Activated CD4-positive, CD25-positive, alpha-beta regulatory T cell (primary cell): ENCODE measurements around the gene KCNAB2.
"Not testable (repeated sequence)": the region's sequence is repeated elsewhere in the genome, so short reads cannot be mapped to it uniquely, and the experiment has no call there.

ENCODE experiments used
- DNase-seq, 4 experiments: peaks; one replicate each; lab custom pipeline; 2025; lab: John Stamatoyannopoulos, UW

Gene KCNAB2

DNA sequence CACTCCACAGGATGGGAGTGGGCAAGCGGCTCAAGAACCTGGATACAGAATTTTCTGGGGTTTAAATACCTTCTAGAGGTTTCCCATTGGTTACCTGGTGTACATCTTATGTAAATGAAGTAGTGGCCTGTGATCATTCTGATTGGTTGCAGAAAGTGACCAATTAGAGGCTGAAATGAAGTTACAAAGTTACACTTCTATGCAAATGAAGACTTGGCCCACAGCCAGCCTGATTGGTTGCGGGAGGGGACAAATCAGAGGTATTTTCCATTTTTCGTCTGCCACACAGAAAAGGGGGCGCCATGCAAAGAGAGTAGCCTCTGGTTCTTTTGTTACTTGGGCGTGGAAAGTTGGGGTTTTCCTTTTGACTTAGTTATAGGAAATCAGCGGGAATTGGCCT lies 8.9 kb downstream of the KCNAB2 start:
- DNase-seq: no peak

DNA sequence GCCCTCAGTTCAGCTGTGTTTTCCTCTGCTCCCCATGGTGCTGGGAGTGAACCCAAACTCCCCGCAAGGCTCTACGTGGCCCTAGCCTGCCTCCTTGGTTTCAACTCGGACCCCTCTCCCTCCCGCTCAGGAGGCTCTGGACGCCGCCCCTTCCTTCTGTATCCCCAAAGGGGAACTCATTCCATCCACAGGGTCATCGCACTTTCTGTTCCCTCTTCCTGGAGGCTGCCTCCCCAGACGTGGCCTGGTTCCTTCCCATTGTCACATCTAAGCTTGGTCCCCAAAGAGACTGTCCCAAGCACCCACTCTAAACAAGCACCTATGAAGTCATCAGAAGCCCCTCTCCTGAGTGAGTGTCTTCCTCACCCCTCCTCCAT lies 10.9 kb downstream of the KCNAB2 start:
- no peak for DNase-seq

DNA sequence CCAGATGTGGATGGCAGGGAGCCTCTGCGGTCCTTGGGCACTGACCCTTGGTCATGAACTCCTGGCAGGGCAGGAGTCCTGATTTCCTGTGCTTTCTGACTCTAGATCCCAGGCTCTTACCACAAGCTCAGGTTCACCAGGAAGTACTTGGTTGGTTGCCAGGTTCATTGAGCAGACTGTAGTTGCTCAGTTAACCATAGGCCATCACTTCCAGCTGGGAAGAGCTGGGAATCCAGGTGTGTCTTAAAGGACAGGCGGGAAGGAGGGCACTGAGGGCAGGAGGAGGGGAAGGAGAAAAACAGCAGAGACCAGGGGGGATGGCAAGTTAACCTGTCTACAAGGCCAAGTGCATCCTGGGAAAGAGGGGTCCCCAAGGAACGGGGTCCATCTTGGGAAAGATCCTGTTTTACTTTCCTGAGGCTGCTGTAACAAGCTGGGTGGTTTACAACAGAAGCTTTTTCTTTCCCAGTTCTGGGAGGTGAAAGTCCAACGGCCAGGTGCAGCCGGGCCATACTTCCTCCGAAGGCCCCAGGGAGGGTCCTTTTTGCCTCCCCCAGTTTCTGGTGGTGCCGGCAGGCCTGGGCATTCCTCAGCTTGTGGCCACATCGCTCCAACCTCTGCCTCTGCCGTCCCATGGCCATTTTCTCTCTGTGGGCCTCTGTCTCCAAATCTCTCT lies 11.6 kb downstream of the KCNAB2 start:
- DNase-seq: no peak

DNA sequence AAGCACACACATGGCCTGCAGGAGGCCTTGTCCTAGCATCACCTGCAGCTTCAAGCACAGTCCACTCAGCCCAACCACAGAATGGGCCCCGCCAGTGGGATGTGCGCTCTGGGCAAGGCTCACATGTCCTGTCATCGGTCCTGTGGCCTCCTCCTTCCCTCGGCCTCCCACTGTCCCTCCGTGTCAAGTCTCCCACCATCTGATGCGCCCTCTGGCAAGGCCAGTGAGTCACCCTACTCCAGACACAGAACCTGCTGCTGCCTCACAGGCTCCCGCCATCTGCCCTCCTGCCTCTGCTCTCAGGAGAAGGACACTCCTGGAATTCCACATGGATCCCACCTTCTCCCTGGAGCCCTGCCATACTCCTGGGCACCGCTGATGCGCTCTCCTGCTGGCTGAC lies 14.2 kb downstream of the KCNAB2 start:
- DNase-seq: no peak

DNA sequence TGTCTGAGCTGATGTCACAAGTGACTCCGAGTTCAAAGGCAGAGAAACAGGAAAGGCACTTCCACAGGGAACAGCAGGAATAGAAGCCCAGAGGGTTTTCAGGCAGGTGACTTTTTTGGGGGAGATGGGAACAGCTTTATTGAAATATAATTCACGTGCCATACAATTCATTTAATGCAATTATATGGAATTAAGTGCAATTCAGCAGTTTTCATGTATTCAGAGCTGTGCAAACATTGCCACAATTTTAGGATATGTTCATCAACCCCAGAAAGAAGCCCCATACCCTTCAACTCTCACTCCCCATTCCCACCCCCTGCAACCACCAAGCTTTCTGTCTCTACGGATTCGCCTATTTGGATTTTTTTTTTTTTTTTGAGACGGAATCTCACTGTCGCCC lies 17.0 kb downstream of the KCNAB2 start:
- no peak for DNase-seq

DNA sequence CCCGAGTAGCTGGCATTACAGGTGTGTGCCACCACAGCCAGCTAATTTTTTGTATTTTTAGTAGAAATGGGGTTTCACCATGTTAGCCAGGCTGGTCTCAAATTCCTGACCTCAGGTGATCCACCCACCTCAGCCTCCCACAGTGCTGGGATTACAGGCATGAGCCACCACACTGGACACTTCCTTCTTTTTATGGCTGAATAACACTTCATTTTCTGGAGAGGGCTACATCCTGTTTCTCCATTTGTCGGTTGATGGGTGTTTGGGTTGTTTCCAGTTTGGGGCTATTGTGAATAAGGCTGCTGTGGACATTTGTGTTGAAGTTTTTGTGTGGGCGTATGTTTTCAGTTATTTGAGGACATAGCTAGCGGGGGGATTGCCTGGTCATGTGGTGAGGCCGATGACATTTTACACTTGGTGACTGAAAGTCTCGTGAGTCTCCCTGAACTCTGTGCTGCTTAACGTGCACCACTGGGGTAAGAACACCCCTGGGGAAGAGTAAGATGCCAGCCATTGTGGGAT lies 17.9 kb downstream of the KCNAB2 start:
- DNase-seq: not testable (repeated sequence)

DNA sequence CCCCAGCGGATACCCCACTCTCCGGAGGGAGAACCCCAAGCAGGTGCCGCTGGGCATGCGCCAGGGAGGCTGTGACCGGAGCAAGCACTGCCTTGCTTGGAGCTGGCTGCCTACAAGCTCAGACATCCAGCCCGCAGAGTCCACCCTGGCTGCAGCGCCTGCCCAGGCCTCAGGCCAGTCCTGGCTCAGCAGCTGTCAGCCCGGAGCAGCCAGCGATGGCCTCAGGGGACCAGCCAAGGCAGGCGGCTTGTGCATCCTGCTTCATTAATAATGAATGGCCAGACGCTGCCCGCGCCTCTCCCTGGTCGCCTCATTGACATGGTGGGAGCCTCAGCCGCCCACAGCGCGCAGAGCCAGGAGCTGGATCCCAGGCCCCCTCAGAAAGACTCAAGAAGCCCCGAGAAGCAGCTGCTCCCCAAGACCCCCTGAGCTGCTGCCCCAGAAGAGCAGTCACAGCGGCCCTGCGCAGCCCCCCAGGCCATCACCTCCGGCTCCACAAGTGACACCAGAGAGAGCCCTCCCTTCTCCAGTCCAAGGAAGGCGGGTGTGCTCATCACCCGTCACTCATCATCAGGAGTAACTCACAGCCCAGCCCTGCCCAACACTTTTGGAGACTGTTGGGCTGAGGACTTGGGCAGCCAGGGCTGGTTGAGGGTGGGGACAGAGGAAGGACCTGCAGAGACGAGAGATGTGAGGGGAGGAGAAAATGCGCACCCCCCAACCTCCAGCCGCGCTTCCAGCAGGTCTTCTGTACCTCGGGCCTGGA lies 19.6 kb downstream of the KCNAB2 start:
- no peak for DNase-seq

DNA sequence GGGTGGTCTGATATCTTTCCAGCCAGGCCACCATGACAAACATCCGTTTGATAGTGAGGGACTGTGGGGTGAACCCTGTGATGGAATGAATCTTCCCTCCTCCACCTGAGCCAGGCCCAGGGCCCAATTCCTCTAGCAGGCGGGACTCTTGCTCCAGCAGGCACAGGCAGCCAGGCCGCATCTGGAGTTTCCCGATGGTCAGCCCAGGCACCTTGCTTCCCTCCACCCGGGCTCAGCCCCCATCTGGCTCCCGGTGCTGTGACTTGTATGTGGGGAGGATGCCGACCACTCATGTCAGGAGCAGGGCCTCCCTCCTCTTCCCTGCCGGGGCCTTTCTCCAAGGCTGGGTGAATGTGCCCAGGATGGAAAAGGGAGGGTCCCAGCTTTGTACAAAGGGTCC lies 21.0 kb downstream of the KCNAB2 start:
- no peak for DNase-seq

DNA sequence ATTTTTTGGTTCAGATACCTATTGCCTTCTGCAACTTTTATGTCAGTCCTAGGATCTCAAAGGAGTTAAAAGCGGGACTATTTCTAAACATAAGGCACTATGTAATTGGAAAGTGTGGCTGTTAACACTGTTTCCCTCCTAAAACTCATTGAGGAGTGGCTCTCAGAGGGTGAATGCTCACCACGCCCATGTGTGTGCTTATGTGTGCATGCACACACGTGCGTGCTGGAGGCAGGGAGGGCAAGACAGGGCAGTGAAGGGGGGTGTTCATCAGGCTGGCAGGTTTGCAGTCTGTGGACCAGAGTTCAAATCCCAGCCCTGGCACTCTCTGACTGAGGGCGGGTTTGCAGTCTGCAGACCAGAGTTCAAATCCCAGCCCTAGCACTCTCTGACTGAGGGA lies 22.4 kb downstream of the KCNAB2 start:
- no peak for DNase-seq

DNA sequence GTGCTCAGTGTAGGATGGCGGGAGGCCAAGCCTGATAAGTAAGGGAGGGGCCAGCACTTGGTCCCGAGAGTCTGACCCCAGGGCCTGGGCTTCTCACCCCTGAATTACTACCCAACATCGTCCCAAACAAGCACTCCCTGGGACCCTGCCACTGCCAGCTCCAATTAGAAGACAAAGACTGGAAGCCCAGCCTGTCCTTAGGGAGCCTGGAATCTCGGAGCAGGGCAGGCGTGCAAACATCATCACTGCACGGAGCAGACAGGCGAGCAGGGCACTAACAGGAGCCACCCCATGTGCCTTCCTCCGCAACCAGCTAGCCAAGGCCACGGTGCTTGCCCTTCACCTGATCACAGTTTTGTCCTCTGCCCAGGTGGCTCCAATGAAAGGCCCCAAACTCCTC lies 23.2 kb downstream of the KCNAB2 start:
- no peak for DNase-seq

DNA sequence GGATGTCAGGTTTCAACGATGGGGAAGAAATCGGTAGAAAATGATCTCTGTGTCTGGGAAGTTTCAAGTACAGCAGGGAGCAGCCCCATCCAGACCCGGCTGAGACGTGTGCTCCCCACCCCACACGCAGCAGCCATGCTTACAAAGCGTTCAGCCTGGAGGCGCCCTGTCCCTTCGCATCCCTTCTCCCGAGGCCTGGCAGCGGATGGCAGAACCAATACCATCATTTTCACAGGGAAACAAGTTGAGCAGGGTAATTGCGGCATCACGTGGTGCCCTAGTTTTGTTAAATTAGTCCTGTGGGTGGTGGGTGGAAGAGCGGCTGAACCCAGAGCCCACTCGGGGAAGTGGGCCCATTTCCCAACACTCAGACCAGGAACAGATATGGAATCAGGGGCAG lies 23.9 kb downstream of the KCNAB2 start:
- DNase-seq: no peak

DNA sequence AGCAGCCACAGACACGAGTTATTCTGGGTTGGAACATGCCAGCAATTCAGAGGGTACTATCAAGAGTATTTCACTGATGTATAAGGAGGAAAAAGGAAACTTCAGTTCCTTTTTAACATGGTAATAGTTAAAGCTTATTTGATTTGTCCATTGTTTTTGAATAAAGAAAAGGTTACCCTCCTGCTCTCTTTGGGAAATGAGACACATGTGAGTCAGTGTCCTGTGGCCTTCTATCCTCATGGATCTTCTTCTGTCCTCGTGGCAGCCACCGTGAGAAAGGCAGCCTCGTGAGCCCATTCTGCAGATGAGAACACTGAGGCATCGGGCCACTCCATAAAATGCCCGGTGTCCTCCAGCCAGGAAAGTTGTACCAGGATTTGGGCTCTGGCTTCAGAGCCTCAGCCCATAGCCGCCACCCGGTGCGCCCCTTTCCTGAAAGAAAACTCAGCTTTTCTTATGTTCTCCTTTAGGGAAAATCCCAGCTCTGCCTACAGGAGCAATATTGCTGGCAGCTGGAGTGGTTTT lies 24.8 kb downstream of the KCNAB2 start:
- DNase-seq: no peak

DNA sequence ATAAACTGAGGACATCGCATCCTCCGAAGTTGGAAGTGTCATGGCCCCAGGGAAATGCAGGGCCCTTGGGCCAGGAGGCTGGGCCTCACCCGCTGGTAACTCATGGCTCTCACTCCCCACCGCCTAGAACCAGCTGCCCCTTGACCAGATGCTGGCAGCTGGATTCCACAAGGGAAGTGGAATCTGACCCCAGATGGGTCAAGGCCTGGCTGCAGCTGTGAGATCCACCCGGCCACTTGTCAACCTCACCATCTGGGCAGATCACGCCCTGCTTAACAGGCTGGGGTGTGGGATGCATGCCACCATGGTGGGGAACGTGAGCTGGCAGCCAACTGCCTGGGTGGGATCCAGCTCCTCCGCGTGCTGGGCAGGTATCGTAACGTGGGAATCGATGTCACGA lies 25.5 kb downstream of the KCNAB2 start:
- no peak for DNase-seq

DNA sequence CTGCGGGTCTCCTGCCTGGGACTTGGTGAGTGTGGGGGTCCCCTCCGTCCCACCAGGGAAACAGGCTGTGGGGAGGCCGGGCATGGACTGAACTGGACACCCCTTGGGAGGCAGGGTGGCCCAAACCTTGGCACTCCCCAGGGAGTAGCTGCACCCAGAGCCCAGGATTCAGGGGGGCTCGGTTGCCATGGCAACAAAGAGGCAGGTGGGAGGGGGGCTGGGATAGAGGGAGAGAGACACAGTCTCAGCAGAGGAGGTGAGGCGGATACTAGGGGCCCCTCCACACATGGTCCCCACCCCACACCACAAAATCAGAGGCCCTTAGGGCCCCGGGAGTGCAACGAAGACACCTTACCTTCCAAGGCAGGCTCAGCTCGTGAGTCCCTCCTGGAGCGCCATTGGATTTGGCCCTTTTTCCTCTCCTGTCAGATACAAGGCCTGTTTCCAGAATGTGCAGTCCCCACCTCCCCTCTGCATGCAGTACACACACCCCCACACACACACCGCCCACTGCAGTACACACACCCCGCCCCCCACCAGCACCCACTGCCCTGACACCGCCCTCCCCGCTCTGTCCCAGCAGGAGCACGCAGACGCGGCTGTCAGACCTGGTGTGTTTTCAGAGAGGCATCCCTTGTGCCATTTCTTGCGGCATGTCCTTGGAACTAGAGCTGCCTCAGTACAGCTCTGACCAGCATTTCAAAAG lies 27.2 kb downstream of the KCNAB2 start:
- DNase-seq: no peak

DNA sequence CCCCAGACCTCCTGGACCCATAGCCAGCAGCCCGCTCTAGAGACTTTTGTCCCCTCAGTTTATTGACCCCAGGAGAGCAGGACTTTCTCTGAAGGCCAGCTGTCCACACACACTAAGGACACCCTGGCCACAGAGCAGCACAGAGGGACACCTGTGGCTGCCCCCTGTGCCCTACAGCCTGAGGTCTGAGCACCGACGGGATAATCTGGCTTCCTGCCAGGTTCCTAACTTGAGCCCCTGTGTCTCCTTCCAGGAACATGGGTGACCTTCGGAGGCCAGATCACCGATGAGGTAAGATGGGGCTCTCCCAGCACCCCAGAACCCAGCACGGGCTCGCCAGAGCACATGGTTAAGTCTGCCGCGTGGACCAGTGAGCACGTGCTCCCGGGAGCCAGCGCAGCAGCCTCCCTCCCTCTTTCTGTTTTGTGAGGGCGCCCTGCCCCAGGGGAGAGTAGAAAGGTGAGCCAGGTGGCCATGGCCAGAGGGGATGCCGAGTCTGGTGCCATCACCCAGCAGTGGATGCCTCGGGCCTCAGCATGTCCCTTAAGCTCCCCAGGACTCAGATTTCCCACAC lies 27.9 kb downstream of the KCNAB2 start:
- DNase-seq: no peak

DNA sequence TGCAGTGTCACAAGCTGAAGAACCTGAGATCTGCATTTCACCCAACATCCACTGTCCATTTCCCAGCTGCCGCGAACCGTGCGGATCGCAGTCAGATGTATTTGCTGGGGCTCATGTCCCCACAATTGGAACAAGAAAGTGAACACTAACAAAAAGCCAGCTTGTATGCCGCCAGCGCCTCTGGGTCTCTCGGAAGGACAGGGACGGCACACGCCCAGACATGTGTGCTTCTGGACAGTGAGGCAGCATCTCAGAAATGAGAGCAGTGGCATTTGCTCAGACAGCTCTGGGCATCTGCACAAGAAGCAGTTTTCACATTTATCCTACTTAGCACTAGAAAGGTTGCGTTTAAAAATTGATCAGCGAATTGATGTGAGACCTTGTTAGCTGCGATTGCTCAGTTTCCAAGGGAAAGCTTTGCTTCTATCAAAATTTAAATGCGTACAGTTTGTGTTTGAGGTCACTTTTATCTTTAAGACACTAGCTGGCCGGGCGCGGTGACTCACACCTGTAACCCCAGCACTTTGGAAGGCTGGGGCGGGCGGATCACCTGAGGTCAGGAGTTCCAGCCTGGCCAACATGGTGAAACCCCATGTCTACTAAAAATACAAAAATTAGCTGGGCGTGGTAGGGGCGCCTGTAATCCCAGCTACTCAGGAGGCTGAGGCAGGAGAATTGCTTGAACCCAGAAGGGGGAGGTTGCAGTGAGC lies 28.7 kb downstream of the KCNAB2 start:
- DNase-seq: no peak

DNA sequence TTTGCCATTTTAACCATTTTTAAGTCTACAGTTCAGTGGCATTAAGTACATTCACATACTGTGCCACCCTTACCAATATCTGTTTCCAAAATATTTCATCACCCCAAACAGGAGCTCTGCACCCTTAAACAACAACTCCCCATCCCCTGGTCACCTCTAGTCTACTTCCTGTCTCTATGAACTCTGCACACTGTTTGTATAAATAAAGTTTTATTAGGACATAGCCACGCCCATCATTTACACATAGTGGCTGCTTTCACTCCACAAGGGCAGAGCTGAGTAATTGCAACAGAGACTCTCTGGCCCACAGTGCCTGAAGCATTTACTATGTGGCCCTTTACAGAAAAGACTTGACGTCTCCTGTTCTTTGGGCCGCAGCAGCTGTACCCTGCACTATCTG lies 30.1 kb downstream of the KCNAB2 start:
- DNase-seq: no peak

DNA sequence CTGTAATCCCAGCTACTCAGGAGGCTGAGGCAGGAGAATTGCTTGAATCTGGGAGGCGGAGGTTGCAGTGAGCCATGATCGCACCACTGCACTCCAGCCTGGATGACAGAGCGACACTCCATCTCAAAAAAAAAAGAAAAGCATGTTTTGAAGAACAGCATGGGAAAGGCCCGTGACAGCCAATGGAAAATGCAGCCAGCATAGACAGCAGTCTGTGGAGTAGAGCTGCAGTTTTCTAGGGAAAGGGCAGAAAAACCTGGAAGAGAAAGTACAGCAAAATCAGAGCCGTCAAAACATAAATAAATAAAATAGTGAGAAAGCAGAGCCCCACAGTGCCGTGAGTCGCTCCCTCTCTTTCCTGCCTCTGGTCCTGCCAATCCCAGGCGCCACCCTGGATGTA lies 31.4 kb downstream of the KCNAB2 start:
- DNase-seq: not testable (repeated sequence)

DNA sequence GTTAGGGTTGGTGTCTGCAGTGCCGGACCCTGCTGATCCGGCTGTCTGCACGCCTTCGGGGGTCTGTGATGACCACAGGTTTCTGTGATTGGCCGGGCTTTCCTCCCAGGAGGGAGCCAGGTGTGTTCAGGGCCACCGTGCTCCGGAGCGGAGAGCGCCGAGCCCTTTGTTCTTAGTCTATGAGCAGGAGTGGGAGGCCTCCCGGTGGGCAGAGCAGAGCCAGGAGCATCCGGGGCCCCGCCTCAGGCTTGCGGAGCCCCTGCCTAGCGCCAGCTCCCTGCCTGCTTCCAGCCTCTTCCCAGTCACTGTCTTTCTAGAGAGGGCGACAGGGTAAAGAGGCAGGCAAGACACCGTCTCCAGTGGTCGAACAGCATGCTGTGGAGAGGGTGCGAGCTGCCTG lies 31.8 kb downstream of the KCNAB2 start:
- no peak for DNase-seq

DNA sequence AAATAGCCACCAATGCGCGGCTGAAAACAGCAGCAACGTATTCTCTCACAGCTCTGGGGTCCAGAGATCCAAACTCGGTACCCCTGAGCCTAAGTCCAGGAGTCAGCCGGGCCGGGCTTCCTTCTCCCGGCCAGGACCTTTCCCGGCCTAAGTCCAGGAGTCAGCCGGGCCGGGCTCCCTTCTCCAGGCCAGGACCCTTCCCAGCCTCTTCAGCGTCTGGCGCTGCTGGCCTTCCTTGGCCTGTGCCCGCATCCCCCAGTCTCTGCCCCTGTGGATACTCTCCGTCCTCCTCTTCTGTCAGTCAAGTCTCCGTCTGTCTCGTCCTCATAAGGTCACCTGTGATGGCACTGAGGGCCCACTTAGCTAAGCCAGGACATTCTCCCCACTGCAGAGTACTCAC lies 32.2 kb downstream of the KCNAB2 start:
- no peak for DNase-seq

DNA sequence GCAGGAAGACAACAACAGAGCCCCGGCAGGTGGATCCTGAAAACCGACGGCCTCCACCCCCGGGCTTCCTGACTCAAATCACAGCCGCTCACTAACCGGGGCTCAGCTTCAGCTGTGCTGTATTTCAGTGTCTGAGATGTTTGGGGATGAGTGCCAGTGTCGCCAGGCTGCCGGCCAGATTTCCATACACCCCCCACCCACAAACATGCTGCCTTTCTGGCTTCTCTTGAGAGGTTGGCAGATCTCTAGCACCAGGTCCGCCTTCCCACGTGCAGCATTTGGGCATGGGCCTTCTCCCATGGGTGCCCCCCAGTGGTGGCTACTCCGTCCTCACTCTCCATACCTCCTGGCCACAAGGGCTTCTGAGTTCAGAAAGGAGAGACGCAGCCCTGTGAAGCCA lies 34.8 kb downstream of the KCNAB2 start:
- no peak for DNase-seq

DNA sequence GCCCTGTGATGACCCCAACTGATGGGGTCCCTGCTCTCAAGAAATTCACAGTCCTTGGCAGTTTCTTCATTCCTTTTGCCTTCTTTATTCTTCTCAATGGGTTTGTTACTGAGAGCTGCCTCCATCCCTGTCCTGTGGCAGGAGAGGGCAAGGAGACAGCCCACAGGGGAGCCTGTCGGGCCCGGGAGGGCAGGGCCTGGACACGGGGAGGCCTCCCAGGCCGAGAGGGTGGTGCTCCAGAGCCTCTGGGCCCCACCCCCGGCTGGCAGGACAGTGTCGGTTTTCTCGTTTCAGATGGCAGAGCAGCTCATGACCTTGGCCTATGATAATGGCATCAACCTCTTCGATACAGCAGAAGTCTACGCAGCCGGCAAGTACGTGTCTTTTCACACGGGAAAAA lies 36.2 kb downstream of the KCNAB2 start:
- no peak for DNase-seq
